Kidney capillary endothelial cell (primary cell): Measurements from ENCODE around the gene BSND.

ENCODE experiments used
- DNase-seq: peaks from one replicate; pipeline ENCODE4 v3.0.0-alpha.2; 2018; ENCODE audit warnings: low spot score

Gene BSND

DNA sequence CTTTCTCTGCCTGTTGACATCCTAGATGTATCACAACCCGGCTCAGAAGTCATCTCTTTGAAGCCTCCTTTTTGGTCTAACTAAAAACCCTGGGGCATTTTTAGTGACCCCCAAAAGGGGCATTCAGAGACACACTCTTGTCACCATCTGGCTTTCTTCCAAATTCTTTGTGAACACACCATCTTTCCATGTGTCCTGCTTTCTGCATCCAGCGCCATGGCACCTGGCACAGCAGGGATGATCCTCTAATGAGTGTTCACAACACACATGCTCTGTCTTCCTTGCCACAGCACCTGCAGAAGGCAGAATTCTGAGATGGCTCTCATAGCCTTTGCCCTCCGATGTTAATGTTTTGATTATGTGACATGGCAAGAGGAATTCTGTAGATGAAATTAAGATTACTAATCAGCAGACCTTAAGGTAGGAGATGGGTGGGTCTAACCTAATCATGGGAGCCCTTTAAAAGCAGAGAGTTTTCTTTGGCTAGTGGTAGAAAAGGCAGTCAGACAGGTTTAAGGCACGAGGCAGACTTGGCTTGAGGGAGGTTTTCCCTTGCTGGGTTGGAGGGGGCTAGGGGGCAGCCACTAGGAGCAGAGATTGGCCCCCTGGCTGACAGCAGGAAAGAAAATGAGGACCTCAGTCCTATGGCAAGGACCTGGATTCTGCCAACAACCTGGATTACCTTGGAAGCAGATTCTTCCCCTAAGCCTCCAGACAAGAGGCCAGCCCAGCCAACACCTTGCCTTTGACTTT, 23.2 kb upstream of the BSND start:
- no peak for DNase-seq

DNA sequence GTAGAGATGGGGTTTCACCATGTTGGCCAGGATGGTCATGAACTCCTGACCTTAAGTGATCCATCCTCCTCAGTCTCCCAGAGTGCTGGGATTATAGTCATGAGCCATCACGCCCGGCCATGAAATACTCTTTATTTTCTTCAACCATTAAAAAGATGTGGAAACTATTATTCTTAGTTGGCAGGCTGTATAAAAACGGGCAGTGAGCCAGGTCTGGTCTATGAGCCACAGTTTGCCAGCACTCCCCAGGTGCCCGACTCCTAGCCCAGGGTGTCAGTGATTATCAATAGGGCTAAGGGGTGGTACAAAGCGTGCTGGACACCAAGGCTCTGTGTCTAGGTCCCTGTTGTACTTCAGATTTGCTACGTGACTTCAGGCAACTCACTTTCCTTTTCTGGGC, 22.0 kb upstream of the BSND start:
- no peak for DNase-seq

DNA sequence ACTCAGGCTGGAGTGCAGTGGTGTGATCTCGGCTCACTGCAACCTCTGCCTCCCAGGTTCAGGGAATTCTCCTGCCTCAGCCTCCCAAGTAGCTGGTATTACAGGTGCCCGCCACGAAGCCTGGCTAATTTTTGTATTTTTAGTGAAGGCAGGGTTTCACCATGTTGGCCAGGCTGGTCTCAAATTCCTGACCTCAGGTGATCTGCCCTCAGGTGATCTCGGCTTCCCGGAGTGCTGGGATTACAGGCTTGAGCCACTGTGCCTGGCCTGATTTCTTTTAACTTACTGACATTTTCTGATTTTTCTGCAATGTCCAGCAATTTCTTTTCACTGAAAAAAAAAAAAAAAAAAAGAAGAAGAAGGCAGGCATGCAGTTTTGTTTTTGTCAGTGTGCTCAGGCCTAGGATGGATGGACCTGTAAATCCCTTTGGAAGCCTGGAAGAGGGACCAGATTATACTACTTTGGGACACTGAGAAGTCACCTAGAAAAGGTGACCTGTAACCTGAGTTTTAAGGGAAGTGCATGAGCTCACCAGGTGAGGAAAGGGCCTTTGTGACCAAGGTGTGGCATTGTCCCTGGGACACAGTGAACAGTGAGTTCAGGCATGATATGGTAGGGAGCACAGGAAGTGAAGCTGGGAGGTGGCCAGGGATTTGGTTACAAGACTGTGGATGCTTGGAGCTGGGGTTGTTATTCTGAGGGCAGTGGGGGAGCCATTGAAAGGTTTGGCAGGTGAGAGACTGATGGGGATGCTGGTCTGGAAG, 21.0 kb upstream of the BSND start:
- no peak for DNase-seq

DNA sequence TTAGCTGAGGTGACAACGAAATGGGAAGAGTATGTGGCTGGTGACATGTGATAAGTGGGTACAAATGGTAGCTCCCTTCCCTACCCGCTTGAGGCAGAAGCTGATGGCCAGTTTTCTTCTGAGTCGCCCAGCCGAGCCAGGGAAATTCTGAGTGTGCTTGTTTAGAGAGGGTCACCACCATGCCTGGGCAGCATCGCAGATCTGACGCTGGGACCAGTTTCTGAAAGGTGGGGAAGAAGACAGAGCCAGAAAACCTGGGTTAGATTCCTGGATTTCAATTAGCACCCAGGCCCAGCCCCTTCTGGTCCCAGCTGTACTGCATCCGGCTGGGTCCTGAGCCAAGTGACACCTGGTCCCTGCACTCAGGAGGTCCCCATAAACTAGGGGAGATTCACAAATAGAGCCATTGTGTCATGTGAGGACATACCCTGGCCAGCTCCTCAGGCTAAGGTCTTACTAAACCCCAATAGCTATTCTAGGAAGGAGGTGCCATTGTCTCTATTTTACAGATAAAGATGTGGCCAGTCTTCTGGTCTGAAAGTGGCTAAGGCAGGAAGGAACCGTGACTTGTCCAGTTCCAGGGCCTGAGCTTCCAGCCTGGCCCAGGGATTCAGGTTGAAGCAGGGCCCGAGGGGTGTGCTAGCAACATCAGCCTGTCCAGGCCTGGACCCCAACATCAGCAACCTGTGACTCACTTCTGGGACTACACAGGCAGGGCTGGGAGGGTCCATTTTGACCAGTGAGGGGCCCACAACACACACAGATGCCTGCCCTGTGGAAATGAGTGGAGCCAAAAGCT, 20.0 kb upstream of the BSND start:
- no peak for DNase-seq

DNA sequence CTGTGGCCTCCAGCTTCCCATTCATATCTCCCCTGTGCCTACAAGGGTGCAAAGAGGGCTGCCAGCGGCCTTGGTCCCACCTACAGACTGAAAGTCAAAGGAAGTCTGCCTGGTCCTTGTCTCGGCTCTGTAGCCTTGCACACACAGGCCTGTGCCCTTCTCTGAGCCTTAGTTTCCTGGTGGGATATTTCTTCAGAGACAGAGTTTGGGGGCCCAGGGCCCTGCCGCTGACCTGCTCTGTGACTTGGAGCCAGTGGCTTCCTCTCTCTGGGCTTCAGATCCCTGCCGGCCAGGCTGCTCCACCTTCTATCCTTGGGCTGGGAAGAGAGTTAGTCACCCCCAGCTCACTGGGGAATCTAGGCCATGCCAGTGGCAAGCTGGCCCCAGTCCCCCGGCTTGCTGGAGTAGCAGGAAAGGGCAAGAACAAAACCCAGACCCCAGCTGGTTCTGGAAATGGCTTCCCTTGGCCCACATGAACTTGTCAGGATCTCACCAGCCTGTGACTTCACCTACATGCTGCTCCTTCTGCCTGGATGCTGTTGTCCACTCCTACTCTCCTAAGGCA, 19.3 kb upstream of the BSND start:
- no peak for DNase-seq

DNA sequence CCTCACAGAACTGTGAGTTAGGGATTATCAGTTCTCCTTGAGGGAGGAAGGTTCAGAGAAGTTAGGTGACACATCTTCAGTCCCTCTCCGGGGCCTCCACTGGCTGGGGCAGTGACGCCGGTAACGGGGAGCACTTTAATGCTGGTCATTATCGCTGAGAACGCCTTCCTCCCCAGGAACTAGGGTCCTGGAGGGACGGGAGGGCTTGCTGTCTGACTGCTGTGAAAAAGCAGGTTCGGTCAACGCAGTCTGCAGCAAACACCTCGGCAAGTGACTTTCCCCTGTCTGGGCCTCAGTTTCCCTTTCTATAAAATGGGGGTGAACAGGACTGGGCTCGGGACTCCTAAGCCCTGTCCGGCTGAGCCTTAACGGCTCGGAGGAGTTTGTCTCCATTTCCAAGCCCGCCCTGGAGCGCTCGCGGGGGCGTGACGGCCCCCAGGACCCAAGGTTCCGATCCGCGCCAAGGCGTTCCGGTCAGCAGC, 18.6 kb upstream of the BSND start:
- DNase-seq, result no peak

DNA sequence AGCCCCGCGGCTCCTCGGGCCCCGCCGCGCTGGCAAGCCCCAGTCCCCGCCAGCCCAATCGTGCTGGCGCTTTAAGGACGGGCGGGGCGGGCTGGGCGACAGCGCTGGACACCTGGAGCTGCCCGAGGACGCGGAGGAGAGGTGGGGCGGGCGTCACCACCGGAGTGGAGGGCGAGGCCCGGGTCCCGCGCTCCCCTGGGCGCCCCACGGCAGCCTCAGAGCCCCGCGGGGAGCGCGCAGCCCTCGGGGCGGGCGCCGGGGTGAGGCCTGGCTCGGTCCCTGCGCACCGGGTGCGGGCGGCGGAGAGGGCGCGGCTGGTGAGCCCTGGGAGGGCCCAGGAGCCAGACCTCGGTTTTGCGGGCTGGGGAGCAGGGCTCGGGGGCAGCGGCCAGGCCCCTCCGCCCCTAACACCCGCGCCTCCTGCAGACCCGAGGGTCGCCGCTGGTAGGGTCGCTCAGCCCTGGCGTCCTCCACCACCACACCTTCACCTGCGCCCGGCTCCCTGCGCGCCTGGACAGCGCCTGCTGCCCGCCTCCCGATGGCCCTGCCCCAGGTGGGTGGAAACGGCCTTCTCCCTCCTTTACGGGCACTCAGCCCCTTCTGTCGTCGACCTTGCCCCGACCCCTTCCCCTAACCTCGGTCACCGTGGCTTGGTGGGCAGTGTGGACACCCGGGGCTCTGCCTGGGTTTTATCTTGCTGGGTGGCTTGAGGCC, 18.0 kb upstream of the BSND start, which contains the start of gene TMEM61:
TSS of gene TMEM61 (plus strand) at position 101 of the 714 bp plus-strand sequence. CDS start at position 539, 438 bp downstream.
- DNase-seq, result no peak

DNA sequence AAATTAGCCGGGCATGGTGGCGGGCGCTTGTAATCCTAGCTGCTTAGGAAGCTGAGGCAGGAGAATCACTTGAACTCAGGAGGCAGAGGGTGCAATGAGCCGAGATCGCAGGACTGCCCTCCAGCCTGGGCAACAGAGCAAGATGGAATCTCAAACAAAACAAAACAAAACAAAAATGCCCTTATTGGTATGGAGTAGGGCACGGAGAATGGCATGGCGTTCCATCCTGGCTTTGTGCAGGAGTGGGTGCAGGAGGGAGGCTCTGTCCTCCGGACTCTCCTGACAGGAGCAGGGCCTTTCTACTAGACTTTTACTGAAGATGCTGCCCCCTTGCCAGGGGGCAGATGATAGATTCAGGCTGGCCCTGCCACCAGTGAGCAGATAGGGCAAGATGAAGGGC, 17.3 kb upstream of the BSND start:
- no peak for DNase-seq

DNA sequence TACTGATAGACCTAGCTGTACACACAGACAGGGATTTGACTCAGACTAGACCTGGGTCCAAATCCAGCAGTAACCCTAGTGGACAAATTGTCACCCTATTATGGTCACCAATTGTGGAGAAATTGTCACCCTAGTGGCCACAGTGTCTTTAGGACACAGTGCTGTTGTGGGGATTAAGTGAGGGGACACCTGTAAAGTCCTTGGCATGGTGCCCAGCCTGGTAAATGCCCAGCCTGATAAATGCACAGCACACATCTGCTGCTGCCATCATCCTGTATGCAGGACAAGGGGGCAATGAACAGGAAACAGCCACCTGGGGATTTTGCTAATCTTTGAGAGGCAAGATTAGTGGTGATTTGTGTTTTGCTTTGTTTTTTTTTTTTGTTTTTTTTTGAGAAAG, 16.0 kb upstream of the BSND start:
- no peak for DNase-seq

DNA sequence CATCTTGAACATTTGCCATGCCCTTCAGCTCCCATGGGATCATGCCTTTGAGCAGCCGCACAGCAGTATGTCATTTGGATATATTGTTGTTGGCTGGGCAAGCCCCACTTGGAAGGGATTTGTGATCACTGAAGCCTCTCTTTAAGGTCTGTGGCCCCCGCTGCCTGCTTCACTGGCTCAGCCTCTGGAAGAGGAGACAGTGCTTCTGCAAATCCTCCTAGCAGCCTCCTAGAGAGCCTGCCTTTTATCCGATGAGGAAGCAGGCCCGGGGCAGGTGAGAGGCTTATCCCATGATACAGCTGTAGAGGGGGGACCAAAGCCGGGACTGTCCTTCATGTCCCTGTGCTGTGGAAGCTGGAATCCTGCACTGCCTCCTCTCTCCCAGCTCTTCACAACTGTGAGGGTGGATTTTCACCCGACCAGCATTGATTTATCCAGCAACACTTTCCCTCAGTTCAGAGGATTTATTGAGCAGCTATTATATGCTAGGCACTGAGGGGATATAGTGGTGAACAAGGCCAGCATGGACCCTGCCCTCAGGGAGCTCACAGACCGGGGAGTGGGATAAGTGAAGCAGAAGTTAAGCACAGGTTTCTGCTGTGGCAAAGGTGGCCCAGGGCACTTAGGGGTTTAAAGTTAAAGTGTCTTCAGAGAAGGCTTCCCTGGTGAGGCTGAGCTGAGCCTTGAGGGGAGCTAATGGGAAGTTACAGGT, 14.4 kb upstream of the BSND start:
- no peak for DNase-seq

DNA sequence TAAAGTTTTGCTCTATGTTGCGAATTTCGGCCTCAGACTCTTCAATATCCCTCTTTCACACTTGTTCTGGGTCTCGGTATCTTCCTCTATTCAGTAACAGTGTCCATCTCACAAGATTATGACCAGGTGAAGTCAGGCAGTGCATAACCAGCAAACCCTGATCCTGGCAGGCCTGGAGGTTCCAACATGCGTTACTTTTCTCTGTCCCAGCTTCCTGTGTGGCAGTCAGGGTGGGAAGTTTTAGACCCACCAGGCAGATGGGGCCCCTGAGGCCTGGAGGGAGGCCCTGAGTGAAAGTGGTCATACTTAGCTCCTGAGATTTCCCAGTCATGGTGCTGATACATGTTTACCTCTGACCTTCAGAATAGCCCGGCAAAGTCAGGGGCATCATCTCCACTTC, 13.2 kb upstream of the BSND start:
- DNase-seq, result no peak

DNA sequence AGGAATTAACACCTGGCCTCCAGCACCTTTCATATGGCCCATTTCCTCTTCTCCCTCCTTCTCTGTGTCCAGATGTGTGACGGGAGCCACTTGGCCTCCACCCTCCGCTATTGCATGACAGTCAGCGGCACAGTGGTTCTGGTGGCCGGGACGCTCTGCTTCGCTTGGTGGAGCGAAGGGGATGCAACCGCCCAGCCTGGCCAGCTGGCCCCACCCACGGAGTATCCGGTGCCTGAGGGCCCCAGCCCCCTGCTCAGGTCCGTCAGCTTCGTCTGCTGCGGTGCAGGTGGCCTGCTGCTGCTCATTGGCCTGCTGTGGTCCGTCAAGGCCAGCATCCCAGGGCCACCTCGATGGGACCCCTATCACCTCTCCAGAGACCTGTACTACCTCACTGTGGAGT, 12.7 kb upstream of the BSND start:
- DNase-seq, result no peak

DNA sequence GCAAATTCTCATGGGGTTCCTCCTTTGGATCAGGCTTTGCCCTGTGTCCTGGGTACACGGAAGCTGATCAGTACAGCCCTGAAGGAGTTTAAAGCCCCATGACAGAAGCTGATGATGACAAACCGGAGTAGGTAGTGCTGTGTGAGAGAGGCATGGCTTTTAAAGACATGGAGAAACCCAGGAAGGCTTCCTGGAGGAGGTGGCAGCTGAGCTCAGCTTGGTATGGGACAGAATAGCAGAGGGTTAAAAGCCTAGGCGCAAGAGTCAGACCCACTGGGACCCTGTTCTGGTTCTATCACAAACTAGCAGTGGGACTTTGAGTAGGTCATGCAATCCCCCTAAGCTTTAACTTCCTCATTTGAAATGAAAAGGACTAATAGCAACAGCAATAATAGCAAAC, 12.2 kb upstream of the BSND start:
- DNase-seq, result no peak

DNA sequence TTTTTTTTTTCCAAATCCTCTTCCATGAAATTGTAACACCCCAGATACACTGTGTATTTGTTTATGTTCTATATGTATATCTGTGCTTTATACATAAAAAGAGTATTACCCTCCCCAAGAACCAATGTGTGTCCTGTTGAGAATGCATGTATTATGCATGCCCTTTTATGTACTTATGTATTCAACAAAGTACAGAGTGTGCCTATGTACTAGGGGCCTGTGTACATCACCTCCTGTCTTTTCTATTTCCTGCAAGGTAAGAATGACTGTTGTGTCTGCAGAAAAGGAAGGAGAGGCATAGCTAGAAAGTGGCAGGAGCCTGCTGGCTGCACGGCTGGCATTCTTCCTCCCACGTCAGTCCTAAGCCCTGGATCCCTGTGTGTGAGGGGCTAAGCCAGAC, 11.3 kb upstream of the BSND start:
- no peak for DNase-seq

DNA sequence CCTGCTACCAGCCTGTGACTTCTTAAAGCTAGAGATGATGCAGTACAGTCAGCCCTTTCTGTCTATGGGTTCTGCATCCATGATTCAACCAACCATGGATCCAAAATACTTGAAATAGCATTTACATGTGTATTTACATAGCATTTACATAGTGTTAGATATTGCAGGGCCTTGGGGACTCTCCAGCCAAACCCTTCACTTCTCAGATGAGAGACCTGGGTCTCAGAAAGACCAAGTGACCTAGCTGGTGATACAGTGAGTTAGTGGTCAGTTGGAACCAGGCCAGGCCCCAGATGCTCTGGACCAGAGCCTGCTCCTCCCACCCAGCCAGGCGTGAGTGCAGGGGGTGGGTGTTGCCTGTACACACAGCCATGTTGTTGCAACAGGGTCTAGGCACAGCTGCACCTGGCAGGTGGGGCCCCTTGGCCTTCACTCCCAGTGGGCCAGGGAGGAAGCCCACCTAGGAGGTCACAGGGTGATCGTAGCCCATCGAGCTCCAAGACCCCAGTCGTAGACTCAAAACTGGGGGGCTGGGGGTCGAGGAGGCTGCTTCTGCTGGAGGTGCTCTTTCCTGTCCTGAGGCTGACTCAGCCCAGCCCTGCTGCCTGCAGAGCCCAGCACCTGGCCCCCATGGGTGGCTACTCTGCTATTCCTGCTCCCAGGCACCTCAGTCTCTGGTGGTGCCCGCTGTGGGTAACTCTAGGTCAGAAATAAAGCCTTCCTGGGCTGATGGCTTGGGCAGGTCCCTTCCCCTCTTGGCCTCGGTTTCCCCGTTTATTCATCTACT, 10.6 kb upstream of the BSND start:
- no peak for DNase-seq

DNA sequence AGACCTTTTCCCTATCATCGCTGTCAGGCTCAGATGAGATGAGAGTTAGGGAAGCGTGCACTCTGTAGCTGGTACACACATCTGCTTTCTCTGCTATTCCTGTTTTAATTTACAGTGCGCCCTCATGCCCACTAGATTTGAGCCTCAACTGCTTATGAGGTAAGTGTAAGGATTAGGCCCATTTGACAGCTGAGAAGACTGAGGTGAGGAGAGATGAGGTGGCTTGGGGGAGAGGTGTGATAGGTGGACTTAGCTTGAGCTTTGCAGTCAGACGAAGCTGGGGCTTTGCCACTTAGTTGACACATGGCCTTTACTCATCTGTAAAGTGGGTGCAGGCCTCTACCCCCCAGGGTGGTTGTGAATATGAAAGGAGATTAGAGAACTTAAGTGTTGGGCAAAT, 9.8 kb upstream of the BSND start:
- DNase-seq, result no peak

DNA sequence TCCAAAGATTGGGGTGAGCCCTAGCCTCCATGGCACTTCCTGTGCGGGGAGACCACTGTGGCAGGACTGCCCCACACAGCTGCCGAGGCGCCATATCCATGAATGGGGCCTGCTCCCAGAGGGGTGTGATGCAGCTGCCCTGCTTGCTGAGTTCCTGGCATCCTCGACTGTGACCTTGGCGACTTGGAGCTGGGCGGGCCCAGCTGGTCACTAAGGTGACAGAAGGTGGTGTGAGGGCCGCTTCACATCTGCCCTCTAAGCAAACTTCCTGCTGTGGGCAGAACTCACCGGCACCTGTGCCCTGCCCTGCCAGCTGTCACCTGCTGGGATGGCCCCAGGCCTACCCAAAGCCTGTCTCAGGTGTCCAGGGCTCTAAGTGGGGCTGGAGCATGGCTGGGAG, 9.3 kb upstream of the BSND start:
- no peak for DNase-seq

DNA sequence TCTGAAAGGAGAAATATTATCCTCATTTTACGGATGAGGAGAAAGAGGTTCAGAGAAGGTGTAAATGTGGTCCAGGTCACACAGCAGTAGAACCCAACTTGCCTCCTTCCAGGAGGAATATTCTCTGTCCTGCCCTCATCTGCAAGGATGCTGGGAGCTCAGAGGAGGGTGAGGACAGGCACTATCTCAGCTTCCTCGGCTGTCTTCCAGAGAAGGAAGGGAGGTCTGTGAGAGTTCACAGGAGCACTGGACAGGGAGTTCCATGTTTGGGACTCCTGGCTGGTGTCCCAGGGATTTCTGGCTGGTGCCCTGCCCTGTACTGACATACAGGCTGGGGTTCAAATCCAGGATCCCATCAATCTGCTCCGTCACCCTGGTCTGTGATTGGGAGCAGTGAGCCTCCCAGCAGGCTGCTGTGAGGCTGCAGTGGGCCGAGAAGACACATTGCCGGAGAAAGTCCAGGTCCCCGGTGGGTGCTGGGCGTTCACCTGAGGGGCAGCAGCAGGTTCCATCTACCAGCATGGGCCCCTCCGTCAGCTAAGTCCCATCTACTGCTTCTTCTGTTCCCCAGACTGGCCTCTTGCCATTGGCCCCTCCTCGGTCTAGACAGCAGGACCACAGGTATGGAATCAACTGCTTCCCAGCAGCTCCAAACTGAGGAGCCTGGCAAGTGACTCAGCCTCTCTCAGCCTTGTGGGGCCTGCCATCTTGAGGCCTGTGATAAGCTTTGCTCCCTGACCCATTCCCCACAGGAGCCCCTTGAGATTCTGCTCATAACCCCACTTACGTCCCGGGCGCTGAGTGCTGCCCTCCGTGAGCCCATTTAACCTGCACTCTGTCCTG, 8.5 kb upstream of the BSND start:
- DNase-seq, result no peak

DNA sequence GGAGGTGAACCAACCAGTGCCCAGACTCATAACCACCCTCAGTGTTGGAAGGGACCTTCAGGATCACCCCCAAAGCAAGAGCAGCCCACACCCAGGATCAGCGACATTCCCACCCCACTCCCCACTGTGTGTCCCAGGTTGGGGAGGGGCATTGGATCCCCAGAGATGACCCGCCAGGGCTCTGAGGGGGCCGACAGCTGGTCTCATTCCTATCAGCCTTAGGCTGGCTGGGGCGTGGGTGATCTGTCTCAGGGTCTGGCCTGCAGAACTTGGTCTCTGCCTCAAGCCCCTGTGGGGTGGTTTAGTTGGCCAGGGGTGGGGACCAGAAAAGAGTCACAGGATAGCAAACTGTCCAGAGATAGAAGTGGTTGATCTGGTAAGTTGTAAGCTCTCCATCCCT, 7.8 kb upstream of the BSND start:
- DNase-seq, result no peak
